HG02678 (cell line): Measurements from ENCODE around the gene PJA2.

Source experiments
- ATAC-seq: cut with Tn5 transposase; IDR thresholded peaks from one replicate; pipeline ENCODE4 v1.9.1; 2021; ENCODE audit warnings: mild to moderate bottlenecking, moderate library complexity; ENCODE audit not compliant: unreplicated experiment

The PJA2 gene

GRCh38 chr5:109408991-109409843, 557 bp downstream of the PJA2 start:
- ATAC-seq = peak; percentile 28

GRCh38 chr5:109407913-109408312, 1.9 kb downstream of the PJA2 start:
- no peak for ATAC-seq

GRCh38 chr5:109406719-109407118, 3.1 kb downstream of the PJA2 start:
- ATAC-seq = no peak

GRCh38 chr5:109404428-109404960, 5.3 kb downstream of the PJA2 start:
- ATAC-seq = no peak

- no peak for ATAC-seq
Measured at GRCh38 chr5:109403469-109403868, 6.3 kb downstream of the PJA2 start.

GRCh38 chr5:109399092-109399759, 10.5 kb downstream of the PJA2 start:
- ATAC-seq = no peak

- no peak for ATAC-seq
Measured at GRCh38 chr5:109396965-109397364, 12.8 kb downstream of the PJA2 start.

GRCh38 chr5:109394806-109395205, 15.0 kb downstream of the PJA2 start:
- no peak for ATAC-seq

GRCh38 chr5:109390188-109390587, 19.6 kb downstream of the PJA2 start:
- no peak for ATAC-seq

- ATAC-seq = no peak
Measured at GRCh38 chr5:109388407-109388806, 21.4 kb downstream of the PJA2 start.

- ATAC-seq = no peak
Measured at GRCh38 chr5:109387408-109387974, 22.3 kb downstream of the PJA2 start.

- no peak for ATAC-seq
Measured at GRCh38 chr5:109378095-109378494, 31.7 kb downstream of the PJA2 start.

GRCh38 chr5:109374625-109375024, 35.1 kb downstream of the PJA2 start:
- no peak for ATAC-seq

GRCh38 chr5:109373932-109374331, 35.8 kb downstream of the PJA2 start:
- ATAC-seq = no peak

GRCh38 chr5:109370343-109370742, 39.4 kb downstream of the PJA2 start:
- ATAC-seq = no peak

GRCh38 chr5:109365653-109366052, 44.1 kb downstream of the PJA2 start:
- no peak for ATAC-seq

- no peak for ATAC-seq
Measured at GRCh38 chr5:109364977-109365376, 44.8 kb downstream of the PJA2 start.

- no peak for ATAC-seq
Measured at GRCh38 chr5:109359642-109360041, 50.1 kb downstream of the PJA2 start.

- no peak for ATAC-seq
Measured at GRCh38 chr5:109357807-109358206, 52.0 kb downstream of the PJA2 start.

- ATAC-seq = no peak
Measured at GRCh38 chr5:109354761-109355160, 55.0 kb downstream of the PJA2 start.

- ATAC-seq = no peak
Measured at GRCh38 chr5:109351988-109352864, 57.5 kb downstream of the PJA2 start.
